SIG-M5 treated with dmso at 0.1 percent for 504 hours (cell line): ENCODE data around the gene NAA40.
A peak's percentile ranks its signal among the peaks of the same experiment; 100 is the strongest.

Experiments
- DNase-seq: peaks from one replicate; lab custom pipeline; 2025; ENCODE audit not compliant: unreplicated experiment; lab: John Stamatoyannopoulos, UW

The NAA40 gene

GRCh38 chr11:63912678-63913077, 26.1 kb upstream of the NAA40 start:
- no peak for DNase-seq

DNA sequence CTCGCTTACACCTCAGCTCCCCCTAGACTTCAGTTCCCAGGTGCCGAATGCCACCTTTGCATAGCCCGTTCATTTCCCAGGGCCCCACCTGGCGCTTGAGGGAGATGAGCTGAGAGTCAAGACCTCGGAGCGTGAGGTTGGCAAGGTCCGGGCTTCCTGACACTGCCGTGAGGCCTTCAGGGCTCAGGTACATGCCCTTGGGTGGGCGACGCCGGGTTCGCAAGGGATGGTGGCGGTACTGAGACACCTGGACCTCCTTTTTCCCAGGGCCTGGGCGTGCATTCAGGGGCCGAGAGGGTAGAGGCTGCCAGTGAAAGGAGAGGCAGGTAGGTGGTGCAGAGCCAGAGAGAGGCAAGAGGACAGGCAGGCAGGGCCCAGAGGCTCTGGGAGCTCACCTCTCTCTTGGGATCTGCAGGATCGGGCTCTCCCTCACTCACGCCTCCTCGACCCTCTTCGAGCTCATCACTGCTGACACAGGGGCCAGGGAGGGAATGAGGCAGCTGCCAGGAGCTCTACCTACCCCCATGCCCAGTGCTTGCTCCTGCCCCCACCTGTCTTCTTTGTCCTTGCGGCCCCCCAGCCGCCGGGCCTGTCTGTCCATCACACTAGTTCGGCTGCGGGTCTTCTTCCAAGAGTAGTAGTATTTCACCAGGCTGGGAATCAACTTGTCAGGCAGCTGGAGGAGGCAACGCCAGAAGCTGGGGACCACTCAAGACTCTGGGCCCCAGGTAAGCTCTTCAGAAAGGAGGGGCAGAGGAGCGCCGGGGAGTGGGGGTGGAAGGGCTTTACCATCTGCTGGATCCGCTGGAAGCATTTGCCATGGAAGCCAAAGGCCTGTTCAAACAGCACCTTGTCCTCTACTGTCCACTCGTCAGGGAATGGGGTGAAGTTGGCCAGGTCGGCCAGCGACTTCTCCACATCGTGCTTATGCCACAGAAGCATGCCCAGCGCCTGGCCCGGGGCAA, 24.7 kb upstream of the NAA40 start:
- DNase-seq, result no peak

- no peak for DNase-seq
These were observed 23.7 kb upstream of the NAA40 start for GRCh38 chr11:63914896-63915691.

- DNase-seq, result no peak
These were observed 22.6 kb upstream of the NAA40 start for GRCh38 chr11:63915961-63916836.

DNA sequence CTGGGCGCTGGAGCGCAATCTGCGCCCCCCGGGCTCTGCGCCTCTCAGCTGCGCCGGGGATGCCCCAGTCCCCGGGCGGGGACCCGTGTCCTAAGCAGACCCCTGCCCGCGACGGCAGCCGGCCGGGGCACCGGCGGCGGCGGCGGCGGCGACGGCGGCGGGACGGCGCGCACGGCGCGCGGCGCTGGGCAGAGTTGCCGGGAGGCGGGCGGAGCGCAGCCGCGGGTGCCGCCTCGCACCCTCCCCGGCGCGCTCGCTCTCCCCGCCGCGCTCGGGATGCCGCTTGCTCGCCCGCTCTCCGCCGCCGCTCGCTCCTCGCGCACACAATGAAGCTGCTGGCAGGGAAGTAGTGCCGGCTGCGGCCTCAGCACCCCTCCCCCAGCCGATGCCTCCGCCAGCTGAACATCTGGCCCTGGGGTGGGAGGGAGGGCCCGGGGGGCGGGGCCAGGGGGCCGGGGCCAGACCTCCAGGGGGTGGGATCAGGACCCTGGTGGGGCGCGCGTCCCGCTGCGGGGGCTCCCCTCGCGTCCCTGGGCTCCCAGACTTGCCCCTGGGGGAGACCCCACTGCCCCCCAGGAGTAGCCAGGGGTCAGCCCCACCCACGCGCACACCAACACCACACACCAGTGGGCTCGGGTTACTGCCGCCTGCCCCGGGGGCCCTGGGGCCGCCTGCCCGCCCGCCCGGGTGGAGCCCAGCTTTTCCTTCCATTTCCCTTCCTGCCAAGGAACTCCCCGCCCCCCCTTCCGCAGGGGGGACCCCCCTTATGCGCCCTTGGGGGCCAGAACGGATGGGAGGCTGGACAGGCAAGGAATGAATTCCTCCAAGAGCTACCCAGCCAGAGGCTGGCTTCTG, 21.7 kb upstream of the NAA40 start, which contains the start of gene RCOR2:
Gene RCOR2, minus strand, starts transcription at position 328 of the 855 bp plus-strand sequence. CDS start 708 bp downstream, outside the sequence.
- peak; percentile 43 for DNase-seq

GRCh38 chr11:63917692-63918506, 20.9 kb upstream of the NAA40 start:
- DNase-seq, result no peak

GRCh38 chr11:63918507-63919191, 20.2 kb upstream of the NAA40 start:
- DNase-seq, result no peak

DNA sequence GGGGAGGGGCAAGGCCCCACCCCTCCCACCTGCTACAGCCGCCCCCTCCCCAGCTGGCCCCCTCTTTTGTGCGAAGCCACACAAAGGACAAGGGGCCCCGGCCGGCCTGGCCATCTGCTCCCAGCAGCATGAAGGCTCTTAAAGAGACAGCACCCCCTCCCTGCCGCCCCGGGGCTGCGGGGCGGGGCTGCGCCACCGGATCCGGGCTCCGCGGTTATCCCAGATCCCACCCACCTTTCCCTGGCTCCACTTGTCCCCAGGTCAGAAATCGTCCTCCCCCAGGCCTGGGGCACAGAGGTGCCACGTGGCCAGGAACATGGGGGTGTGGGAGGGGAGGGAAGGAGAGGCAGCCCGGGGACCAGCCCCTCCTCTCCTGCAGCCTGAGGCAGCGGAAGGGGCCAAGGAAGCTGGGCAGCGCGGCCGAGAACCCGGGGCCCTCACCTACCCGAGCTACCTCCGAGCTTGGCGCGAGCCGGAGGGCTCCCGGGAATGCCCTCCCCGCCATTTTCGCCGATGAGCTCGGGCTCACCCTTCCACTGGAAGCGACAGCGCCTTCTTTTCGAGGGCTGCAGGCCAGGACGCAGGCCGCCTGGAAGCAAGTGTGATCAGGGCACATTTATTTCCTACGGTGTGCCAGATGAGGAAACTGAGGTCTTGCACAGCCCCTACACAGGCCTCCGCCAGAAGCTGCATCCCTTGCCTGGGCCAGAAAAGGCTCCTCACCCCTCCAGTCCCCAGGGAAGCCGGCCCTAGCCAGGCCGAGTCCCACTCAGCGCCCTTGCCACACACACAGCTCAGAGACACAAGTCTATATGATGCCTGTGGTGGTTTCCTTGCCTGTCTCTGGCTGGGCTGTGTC, 19.3 kb upstream of the NAA40 start:
- no peak for DNase-seq

- no peak for DNase-seq
These were observed 18.5 kb upstream of the NAA40 start for GRCh38 chr11:63920126-63920938.

DNA sequence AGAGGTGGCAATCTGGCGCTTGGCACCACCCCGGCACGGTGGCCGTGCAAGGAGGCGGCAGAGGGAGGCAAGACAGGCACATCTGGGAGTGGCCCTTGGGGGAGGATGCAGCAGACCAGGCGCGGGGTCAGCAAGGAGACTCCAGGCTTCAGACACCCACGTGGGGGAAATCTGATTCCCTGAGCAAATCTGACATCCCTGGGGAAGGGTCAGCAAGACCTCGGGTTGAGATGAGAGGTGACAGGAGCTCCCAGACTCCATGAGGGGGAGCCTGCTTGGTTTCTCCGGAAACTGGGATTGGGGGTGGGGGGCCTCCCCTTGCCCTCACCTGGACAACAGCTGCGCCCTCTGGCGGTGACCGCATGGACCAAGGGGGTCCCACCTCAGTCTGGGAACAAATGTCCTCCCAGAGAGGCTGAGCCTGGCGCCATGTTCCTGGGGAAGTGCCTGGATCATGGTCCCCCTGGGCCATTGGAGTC, 17.8 kb upstream of the NAA40 start:
- no peak for DNase-seq

GRCh38 chr11:63922673-63923192, 16.1 kb upstream of the NAA40 start:
- no peak for DNase-seq

- no peak for DNase-seq
These were observed 15.5 kb upstream of the NAA40 start for GRCh38 chr11:63923319-63923718.

DNA sequence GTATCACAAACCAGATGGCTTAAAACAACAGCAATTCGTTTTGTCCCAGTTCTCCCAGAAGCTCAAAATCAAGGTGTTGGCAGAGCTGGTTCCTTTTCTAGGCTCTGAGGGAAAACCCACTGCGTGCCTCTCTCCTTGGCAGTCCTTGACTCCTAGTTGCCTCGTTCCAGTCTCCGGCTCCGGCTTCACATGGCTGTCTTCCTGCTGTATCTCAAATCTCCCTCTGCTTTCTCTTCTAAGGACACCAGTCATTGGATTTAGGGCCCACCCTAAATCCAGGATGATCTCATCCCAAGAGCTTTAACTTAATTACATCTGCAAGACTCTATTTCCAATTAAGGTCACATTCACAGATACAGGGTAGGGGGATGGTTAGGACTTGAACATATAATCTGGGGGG, 9.2 kb upstream of the NAA40 start:
- DNase-seq, result no peak

GRCh38 chr11:63931045-63931444, 7.8 kb upstream of the NAA40 start:
- no peak for DNase-seq

- no peak for DNase-seq
These were observed 6.9 kb upstream of the NAA40 start for GRCh38 chr11:63931876-63932275.

DNA sequence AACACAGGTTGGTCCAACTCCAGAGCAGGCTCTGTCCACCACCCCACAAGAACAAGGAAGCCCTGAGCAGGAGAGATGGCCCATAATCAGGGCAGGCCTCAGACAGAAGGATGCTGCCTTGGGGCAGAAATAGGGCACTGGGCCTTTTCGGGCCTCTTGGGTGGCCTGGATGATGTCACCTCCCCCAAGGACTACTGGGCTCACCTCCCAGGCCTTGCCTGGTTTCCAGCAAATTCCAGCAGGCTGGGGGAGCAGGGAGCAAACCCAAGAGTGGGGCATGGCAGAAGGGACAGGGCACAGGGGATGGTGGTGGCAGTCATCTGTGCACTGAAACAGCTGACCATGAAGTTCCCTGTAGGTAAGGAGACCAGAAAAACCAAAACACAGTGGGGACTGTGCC, 5.3 kb upstream of the NAA40 start:
- no peak for DNase-seq
